HCT116 (cell line): Measurements from ENCODE around the gene FAM47E.

Experiments used
- CEBPB ChIP-seq: IDR thresholded peaks from 2 replicates; pipeline ENCODE4 v1.6.1; 2012; ENCODE audit warnings: low read depth
- EGR1 ChIP-seq: IDR thresholded peaks from 2 replicates; pipeline ENCODE4 v1.6.1; 2012; ENCODE audit warnings: low read depth
- POLR2A ChIP-seq: IDR thresholded peaks from 2 replicates; pipeline ENCODE4 v1.7.0; 2011; ENCODE audit warnings: borderline replicate concordance; ENCODE audit not compliant: insufficient read depth, insufficient read length; ENCODE audit errors: extremely low read depth
- POLR2AphosphoS5 ChIP-seq: IDR thresholded peaks from 2 replicates; pipeline ENCODE4 v1.6.1; 2011; ENCODE audit warnings: mild to moderate bottlenecking, low read depth, low read length, moderate library complexity
- RAD21 ChIP-seq: IDR thresholded peaks from 2 replicates; pipeline ENCODE4 v1.6.1; 2012; ENCODE audit warnings: low read depth, mild to moderate bottlenecking
- SRF ChIP-seq: IDR thresholded peaks from 2 replicates; pipeline ENCODE4 v1.6.1; 2012; ENCODE audit warnings: low read depth
- ZFX ChIP-seq: fragments of 450-650 bp; IDR thresholded peaks from 2 replicates; pipeline ENCODE4 v1.6.1; 2017
- TF ChIP-seq, protein P1 (sequence below), 3 experiments: fragments of 200-600 bp in 1 of 3; sonication (generic) in 1 of 3; IDR thresholded peaks in 2 of 3; conservative IDR thresholded peaks in 1 of 3; 2 replicates each; pipeline ENCODE4 v1.5.1; 2012 to 2017; ENCODE audit warnings: low read depth in 2 of 3, low read length in 2 of 3, antibody characterized with exemption in 1 of 3, borderline replicate concordance in 1 of 3, control low read depth in 1 of 3, mild to moderate bottlenecking in 1 of 3, mixed read lengths in 1 of 3, mixed run types in 1 of 3, moderate library complexity in 1 of 3; ENCODE audit not compliant: insufficient read depth in 1 of 3
- TF ChIP-seq, protein P2 (sequence below): IDR thresholded peaks from 2 replicates; pipeline ENCODE4 v1.6.1; 2012

DNA sequence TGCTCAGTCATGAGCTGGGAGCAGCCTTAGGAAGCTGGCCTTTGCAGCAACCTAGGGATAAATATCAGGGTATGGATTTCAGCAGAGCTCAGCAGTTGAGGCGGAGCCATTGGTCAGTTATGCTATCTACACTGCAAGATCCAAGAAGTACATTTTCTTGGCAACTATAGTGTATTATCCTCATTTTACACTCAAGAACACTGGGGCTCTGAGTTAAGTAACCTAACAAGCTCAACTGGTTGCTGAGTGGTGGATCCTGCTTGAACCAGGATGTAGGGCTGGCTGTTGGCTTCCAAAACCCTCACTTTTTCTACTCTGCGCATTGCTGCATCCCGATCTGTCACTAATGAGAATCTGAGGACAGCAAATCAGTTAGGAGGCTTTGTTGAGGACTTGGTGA, 36.4 kb upstream of the FAM47E start:
- TF ChIP-seq, protein P1, sequence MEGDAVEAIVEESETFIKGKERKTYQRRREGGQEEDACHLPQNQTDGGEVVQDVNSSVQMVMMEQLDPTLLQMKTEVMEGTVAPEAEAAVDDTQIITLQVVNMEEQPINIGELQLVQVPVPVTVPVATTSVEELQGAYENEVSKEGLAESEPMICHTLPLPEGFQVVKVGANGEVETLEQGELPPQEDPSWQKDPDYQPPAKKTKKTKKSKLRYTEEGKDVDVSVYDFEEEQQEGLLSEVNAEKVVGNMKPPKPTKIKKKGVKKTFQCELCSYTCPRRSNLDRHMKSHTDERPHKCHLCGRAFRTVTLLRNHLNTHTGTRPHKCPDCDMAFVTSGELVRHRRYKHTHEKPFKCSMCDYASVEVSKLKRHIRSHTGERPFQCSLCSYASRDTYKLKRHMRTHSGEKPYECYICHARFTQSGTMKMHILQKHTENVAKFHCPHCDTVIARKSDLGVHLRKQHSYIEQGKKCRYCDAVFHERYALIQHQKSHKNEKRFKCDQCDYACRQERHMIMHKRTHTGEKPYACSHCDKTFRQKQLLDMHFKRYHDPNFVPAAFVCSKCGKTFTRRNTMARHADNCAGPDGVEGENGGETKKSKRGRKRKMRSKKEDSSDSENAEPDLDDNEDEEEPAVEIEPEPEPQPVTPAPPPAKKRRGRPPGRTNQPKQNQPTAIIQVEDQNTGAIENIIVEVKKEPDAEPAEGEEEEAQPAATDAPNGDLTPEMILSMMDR (IDR thresholded peaks at IDR 0.05 in 2 of 3, conservative IDR thresholded peaks at IDR 0.05 in 1 of 3; ENCODE audit: borderline replicate concordance in 1 of 3, insufficient read depth in 1 of 3, low read depth in 2 of 3, low read length in 2 of 3), result no peak
- TF ChIP-seq POLR2A (no peak), SRF (no peak), RAD21 (no peak), POLR2AphosphoS5 (no peak), CEBPB (no peak), ZFX (no peak), EGR1 (no peak)
- TF ChIP-seq, protein P2, sequence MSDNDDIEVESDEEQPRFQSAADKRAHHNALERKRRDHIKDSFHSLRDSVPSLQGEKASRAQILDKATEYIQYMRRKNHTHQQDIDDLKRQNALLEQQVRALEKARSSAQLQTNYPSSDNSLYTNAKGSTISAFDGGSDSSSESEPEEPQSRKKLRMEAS, result no peak
